NCI-H2171 (cell line): ENCODE measurements around the gene ZG16B.
A peak's percentile ranks its signal among the peaks of the same experiment; 100 is the strongest.

ENCODE experiments used
- DNase-seq: peaks from one replicate; lab custom pipeline; 2025; lab: John Stamatoyannopoulos, UW

The ZG16B gene

DNA sequence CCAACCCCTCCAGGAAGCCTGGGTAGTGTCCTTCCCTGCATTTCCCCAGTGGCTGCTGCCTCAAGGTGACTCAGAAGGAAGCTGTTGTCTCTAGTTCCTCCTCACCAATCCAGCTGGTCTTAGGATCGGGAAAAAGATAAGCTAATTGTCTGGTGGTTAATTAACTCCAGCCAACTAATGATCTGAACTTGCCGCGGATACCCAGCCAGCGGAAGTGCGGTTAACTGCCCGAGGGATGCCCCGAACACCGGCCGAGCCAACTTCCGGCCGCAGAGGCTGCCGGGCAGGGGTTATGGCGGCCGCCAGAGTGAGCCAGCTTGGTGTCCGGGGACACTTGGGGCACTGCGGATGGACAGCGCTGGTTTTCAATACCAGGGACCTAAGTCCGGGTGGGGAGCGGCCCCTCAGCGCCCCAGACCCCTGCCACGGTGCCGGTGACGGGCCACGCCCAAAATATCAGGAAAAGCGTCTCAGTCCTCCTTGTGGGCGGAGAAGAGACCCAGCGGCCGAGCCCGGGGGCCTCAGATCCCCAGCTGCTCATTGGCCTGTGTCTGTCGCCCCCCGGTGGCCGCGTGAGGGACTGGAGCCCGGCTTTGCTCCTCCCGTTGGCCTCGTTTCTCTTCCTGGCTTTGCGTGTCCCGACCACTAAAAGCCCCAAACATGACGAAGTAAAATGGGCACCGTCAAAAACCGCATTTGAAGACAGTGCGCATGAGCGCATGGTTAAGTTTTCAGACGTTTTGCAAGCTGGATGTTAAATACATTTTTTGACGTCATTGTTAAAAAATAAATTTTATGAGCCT lies 38.1 kb downstream of the ZG16B start:
- peak; percentile 81 for DNase-seq

DNA sequence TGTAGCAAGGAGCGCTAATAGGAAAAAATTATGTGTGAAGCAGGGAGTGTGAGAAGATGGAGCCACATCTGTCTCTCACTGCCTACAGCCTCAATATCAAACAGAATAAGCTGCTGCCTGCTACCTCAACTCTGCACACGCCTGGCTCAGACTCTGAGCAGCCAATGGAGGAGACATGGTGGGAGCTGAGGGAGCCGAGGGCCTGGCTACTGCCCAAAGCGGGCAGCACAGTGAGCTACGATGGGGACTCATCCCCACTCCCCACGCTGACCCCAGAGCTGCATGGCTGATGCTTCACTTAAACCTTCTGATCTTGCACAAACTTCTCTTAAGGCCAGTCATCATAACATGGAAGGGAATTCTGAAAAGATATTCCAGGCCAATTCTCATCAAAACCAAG lies 41.8 kb downstream of the ZG16B start:
- no peak for DNase-seq

DNA sequence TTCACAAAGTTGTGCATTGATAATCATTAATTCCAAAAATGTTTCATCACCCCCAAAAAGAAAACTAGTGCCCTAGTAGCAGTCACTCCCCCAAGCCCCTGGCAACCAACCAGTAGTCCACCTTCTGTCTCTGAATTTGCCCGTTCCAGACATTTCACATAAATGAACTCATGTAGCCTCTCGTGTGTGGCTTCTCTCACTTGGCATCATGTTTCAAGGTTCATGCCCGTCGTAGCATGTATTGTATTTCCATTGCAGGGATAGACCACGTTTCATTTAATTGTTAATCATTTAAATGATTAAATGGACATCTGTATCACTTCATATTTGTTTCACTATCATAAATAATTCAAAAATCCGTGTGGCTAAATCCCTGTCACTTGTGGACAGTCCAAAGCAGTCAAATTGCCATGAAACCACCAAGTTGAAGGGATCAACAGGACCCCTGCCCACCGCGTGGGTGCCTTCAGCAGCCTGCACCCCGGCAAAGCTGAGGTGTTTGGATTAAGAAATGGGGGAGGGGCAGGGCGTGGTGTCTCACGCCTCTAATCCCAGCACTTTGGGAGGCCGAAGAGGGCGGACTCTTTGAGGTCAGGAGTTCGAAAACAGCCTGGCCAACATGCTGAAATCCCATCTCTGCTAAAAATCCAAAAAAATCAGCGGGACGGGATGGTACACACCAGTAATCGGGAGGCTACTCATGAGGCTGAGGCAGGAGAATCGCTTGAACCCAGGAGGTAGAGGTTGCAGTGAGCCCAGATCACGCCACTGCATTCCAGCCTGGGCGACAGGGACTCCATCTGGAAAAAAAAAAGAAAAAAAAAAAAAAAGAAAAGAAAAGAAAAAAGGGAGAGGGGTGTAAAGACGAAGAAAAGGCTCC lies 44.2 kb downstream of the ZG16B start:
- DNase-seq = peak; percentile 13

- DNase-seq = peak; percentile 42
These were observed 44.8 kb downstream of the ZG16B start for GRCh38 chr16:2874912-2875362.

GRCh38 chr16:2879854-2880508 lies 49.9 kb downstream of the ZG16B start:
- DNase-seq = no peak
